CD4-positive, alpha-beta T cell treated with Interferon gamma for 1 hour (primary cell): ENCODE data around the gene PITRM1.
"Not testable (repeated sequence)": the region's sequence is repeated elsewhere in the genome, so short reads cannot be mapped to it uniquely, and the experiment has no call there.

ENCODE experiments used
- DNase-seq: peaks from one replicate; pipeline ENCODE4 v3.0.0-alpha.2; 2020

The PITRM1 gene

GRCh38 chr10:3118641-3119091, 53.9 kb downstream of the PITRM1 start:
- DNase-seq: no peak

GRCh38 chr10:3117486-3117885, 55.1 kb downstream of the PITRM1 start:
- DNase-seq: no peak

GRCh38 chr10:3116508-3117100, 56.0 kb downstream of the PITRM1 start:
- no peak for DNase-seq

GRCh38 chr10:3115685-3116084, 56.9 kb downstream of the PITRM1 start:
- no peak for DNase-seq

GRCh38 chr10:3113343-3113720, 59.2 kb downstream of the PITRM1 start:
- no peak for DNase-seq

GRCh38 chr10:3111621-3112163, 60.9 kb downstream of the PITRM1 start:
- DNase-seq: no peak

GRCh38 chr10:3110782-3111620, 61.6 kb downstream of the PITRM1 start:
- DNase-seq: no peak

GRCh38 chr10:3109633-3110032, 62.9 kb downstream of the PITRM1 start:
- no peak for DNase-seq

GRCh38 chr10:3109196-3109595, 63.4 kb downstream of the PITRM1 start:
- no peak for DNase-seq

GRCh38 chr10:3108575-3109105, 63.9 kb downstream of the PITRM1 start:
- DNase-seq: no peak

GRCh38 chr10:3108033-3108432, 64.5 kb downstream of the PITRM1 start:
- DNase-seq: no peak

- no peak for DNase-seq
These were observed 65.1 kb downstream of the PITRM1 start for GRCh38 chr10:3107426-3107961.

- DNase-seq: no peak
These were observed 65.6 kb downstream of the PITRM1 start for GRCh38 chr10:3106928-3107425.

GRCh38 chr10:3106328-3106727, 66.3 kb downstream of the PITRM1 start:
- not testable (repeated sequence) for DNase-seq

- DNase-seq: no peak
These were observed 66.7 kb downstream of the PITRM1 start for GRCh38 chr10:3105905-3106304.

GRCh38 chr10:3105166-3105565, 67.4 kb downstream of the PITRM1 start:
- no peak for DNase-seq

- DNase-seq: no peak
These were observed 68.2 kb downstream of the PITRM1 start for GRCh38 chr10:3104251-3104918.

- DNase-seq: no peak
These were observed 68.9 kb downstream of the PITRM1 start for GRCh38 chr10:3103646-3104045.

- DNase-seq: no peak
These were observed 69.7 kb downstream of the PITRM1 start for GRCh38 chr10:3102720-3103427.

- DNase-seq: no peak
These were observed 71.5 kb downstream of the PITRM1 start for GRCh38 chr10:3100856-3101640.

GRCh38 chr10:3100093-3100792, 72.3 kb downstream of the PITRM1 start:
- DNase-seq: no peak
